Epithelial cell of proximal tubule (primary cell): Measurements from ENCODE around the gene IGFBPL1. TPM values are rescaled to one million over a fixed set of nuclear protein-coding genes. Genes with fewer than 3 reads are reported as not detected.
"Not testable (repeated sequence)": the region's sequence is repeated elsewhere in the genome, so short reads cannot be mapped to it uniquely, and the experiment has no call there.

Experiments
- DNase-seq: peaks from one replicate; pipeline ENCODE4 v3.0.0-alpha.2; 2011; ENCODE audit warnings: low read depth
- H3K4me3 ChIP-seq: 2 replicates; pipeline ENCODE4 v1.5.1; 2011; ENCODE audit warnings: low read depth, mild to moderate bottlenecking, low read length
- CTCF ChIP-seq: conservative IDR thresholded peaks from 2 replicates; pipeline ENCODE4 v1.5.1; 2012; ENCODE audit warnings: low read depth, mild to moderate bottlenecking, low read length
- total RNA-seq: library from RNA; depleted of rRNA; stranded (reverse); fragments of >200 nt; gene quantifications from 2 replicates; pipeline ENCODE4 v1.2.3, GENCODE V29; 2015

Gene IGFBPL1
- total RNA-seq, 1 donor from 2014 or later = 8.8 TPM

GRCh38 chr9:38380230-38380871 lies 43.9 kb downstream of the IGFBPL1 start:
- H3K4me3 ChIP-seq = no peak overlapping the region
- TF ChIP-seq CTCF = no peak
- DNase-seq = no peak

GRCh38 chr9:38377336-38378083 lies 46.7 kb downstream of the IGFBPL1 start:
- DNase-seq = not testable (repeated sequence)

GRCh38 chr9:38376021-38376670 lies 48.1 kb downstream of the IGFBPL1 start:
- TF ChIP-seq CTCF = no peak
- no peak for DNase-seq
- H3K4me3 ChIP-seq = no peak overlapping the region

More at GRCh38 chr9:38377336-38378083, 46.7 kb downstream of the IGFBPL1 start:
- not testable (repeated sequence) for H3K4me3 ChIP-seq

- no peak overlapping the region for H3K4me3 ChIP-seq
- DNase-seq = no peak
- no peak for TF ChIP-seq CTCF
Measured at GRCh38 chr9:38375572-38375963, 48.7 kb downstream of the IGFBPL1 start.

- DNase-seq = no peak
- no peak for TF ChIP-seq CTCF
- no peak overlapping the region for H3K4me3 ChIP-seq
Measured at GRCh38 chr9:38374847-38375571, 49.2 kb downstream of the IGFBPL1 start.

GRCh38 chr9:38373679-38374078 lies 50.6 kb downstream of the IGFBPL1 start:
- no peak overlapping the region for H3K4me3 ChIP-seq
- no peak for DNase-seq
- TF ChIP-seq CTCF = no peak
